HepG2 (cell line): Measurements from ENCODE around the gene CISD2. TPM values are rescaled to one million over a fixed set of nuclear protein-coding genes. Genes with fewer than 3 reads are reported as not detected.

ENCODE experiments used
- BORCS8-MEF2B ChIP-seq: sonication (generic); formaldehyde crosslinking; IDR thresholded peaks from 2 replicates; pipeline ENCODE4 v1.8.0; 2022; ENCODE audit warnings: mild to moderate bottlenecking, missing genetic modification reagents
- DRAP1 ChIP-seq: IDR thresholded peaks from 2 replicates; pipeline ENCODE4 v1.6.1; 2016; ENCODE audit warnings: missing genetic modification reagents, missing compliant biosample characterization
- ETS1 ChIP-seq: sonication (generic); formaldehyde crosslinking; IDR thresholded peaks from 2 replicates; pipeline ENCODE4 v1.4.0; 2020; ENCODE audit warnings: missing genetic modification reagents
- FOXC1 ChIP-seq: sonication (generic); formaldehyde crosslinking; IDR thresholded peaks from 2 replicates; pipeline ENCODE4 v1.8.0; 2022; ENCODE audit warnings: mild to moderate bottlenecking, missing genetic modification reagents, borderline replicate concordance
- HDAC6 ChIP-seq: fragments of 200-600 bp; sonication (generic); IDR thresholded peaks from 2 replicates; pipeline ENCODE4 v1.7.0; 2017; ENCODE audit warnings: mild to moderate bottlenecking, antibody characterized with exemption, low read length, low read depth
- MIER3 ChIP-seq: IDR thresholded peaks from 2 replicates; pipeline ENCODE4 v1.6.1; 2016; ENCODE audit warnings: missing compliant biosample characterization, borderline replicate concordance
- NR3C1 ChIP-seq: sonication (generic); formaldehyde crosslinking; IDR thresholded peaks from 2 replicates; pipeline ENCODE4 v1.4.0; 2020; ENCODE audit warnings: missing genetic modification reagents
- RXRB ChIP-seq: IDR thresholded peaks from 2 replicates; pipeline ENCODE4 v1.6.1; 2016; ENCODE audit warnings: borderline replicate concordance, missing genetic modification reagents, missing compliant biosample characterization
- SIX1 ChIP-seq: sonication (generic); formaldehyde crosslinking; IDR thresholded peaks from 2 replicates; pipeline ENCODE4 v1.4.0; 2020; ENCODE audit warnings: missing genetic modification reagents, borderline replicate concordance
- SNAI1 ChIP-seq: sonication (generic); formaldehyde crosslinking; IDR thresholded peaks from 2 replicates; pipeline ENCODE4 v1.5.0; 2020; ENCODE audit warnings: mild to moderate bottlenecking, missing genetic modification reagents, borderline replicate concordance
- TCF12 ChIP-seq, 2 experiments: fragments of 450-650 bp in 1 of 2; sonication (generic) in 1 of 2; formaldehyde crosslinking in 1 of 2; IDR thresholded peaks; 2 replicates each; pipeline versions ENCODE4 v1.6.1 to v1.8.0; 2017 to 2022; ENCODE audit warnings: antibody characterized with exemption in 1 of 2, mild to moderate bottlenecking in 1 of 2, missing genetic modification reagents in 1 of 2, moderate library complexity in 1 of 2
- TEF ChIP-seq: sonication (generic); formaldehyde crosslinking; IDR thresholded peaks from 2 replicates; pipeline ENCODE4 v1.5.0; 2020; ENCODE audit warnings: missing genetic modification reagents
- U2AF1 ChIP-seq: fragments of 200-400 bp; formaldehyde crosslinking; optimal IDR thresholded peaks from 2 replicates; pipeline ENCODE3; 2017; ENCODE audit warnings: mild to moderate bottlenecking, low read depth, low read length
- ZFP36L2 ChIP-seq: sonication (generic); formaldehyde crosslinking; IDR thresholded peaks from 2 replicates; pipeline ENCODE4 v1.4.0; 2020; ENCODE audit warnings: missing genetic modification reagents
- ZNF3 ChIP-seq: IDR thresholded peaks from 2 replicates; pipeline ENCODE4 v1.7.0; 2017; ENCODE audit warnings: inconsistent platforms
- ZNF383 ChIP-seq: sonication (generic); formaldehyde crosslinking; IDR thresholded peaks from 2 replicates; pipeline ENCODE4 v1.4.0; 2020; ENCODE audit warnings: missing genetic modification reagents, mild to moderate bottlenecking, borderline replicate concordance
- ZNF776 ChIP-seq: sonication (generic); formaldehyde crosslinking; IDR thresholded peaks from 2 replicates; pipeline ENCODE4 v1.4.0; 2020; ENCODE audit warnings: mild to moderate bottlenecking, missing genetic modification reagents
- polyA plus RNA-seq, 8 experiments: library from polyadenylated mRNA; depleted of rRNA in 3 of 8; stranded (reverse) in 7 of 8; unstranded in 1 of 8; fragments of >200 nt; fragmentation: Illumina TruSeq in 4 of 8; extraction: Trizol in 4 of 8; gene quantifications; 2 replicates each; pipeline versions ENCODE4 v1.2.1 to v1.2.3, GENCODE V29; 2011 to 2016; ENCODE audit warnings: low read depth in 4 of 8, missing spikeins in 1 of 8, mixed read lengths in 1 of 8; ENCODE audit not compliant: insufficient read depth in 1 of 8
- total RNA-seq, 5 experiments: library from RNA; depleted of rRNA; stranded (reverse); fragments of >200 nt; fragmentation: Illumina TruSeq; extraction: Trizol; gene quantifications; 2 replicates each; pipeline ENCODE4 v1.2.3, GENCODE V29; 2016; ENCODE audit warnings: low read depth in 1 of 5
- TF ChIP-seq, protein P1 (sequence below): sonication (generic); formaldehyde crosslinking; conservative IDR thresholded peaks from 2 replicates; pipeline ENCODE4 v1.4.0; 2020; ENCODE audit warnings: mild to moderate bottlenecking, missing genetic modification reagents, moderate library complexity
- TF ChIP-seq, protein P2 (sequence below), 2 experiments: fragments of 450-650 bp in 1 of 2; sonication (generic) in 1 of 2; formaldehyde crosslinking; IDR thresholded peaks; 2 replicates each; pipeline versions ENCODE4 v1.5.0 to v1.8.0; 2020 to 2022; ENCODE audit warnings: mild to moderate bottlenecking in 1 of 2, missing genetic modification reagents in 1 of 2
- TF ChIP-seq, protein P3 (sequence below): IDR thresholded peaks from 2 replicates; pipeline ENCODE4 v1.6.1; 2012; ENCODE audit warnings: inconsistent platforms

The CISD2 gene
- total and polyA plus RNA-seq, 2 of the 13 experiments (the other 11 are each of a cell fraction or from before 2014, with no cell fraction given), result 24.5 to 37.7 TPM

- TF ChIP-seq, protein P1, sequence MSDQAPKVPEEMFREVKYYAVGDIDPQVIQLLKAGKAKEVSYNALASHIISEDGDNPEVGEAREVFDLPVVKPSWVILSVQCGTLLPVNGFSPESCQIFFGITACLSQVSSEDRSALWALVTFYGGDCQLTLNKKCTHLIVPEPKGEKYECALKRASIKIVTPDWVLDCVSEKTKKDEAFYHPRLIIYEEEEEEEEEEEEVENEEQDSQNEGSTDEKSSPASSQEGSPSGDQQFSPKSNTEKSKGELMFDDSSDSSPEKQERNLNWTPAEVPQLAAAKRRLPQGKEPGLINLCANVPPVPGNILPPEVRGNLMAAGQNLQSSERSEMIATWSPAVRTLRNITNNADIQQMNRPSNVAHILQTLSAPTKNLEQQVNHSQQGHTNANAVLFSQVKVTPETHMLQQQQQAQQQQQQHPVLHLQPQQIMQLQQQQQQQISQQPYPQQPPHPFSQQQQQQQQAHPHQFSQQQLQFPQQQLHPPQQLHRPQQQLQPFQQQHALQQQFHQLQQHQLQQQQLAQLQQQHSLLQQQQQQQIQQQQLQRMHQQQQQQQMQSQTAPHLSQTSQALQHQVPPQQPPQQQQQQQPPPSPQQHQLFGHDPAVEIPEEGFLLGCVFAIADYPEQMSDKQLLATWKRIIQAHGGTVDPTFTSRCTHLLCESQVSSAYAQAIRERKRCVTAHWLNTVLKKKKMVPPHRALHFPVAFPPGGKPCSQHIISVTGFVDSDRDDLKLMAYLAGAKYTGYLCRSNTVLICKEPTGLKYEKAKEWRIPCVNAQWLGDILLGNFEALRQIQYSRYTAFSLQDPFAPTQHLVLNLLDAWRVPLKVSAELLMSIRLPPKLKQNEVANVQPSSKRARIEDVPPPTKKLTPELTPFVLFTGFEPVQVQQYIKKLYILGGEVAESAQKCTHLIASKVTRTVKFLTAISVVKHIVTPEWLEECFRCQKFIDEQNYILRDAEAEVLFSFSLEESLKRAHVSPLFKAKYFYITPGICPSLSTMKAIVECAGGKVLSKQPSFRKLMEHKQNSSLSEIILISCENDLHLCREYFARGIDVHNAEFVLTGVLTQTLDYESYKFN (CRISPR knock-in tag), result peak; percentile 33
- TF ChIP-seq HDAC6, result no peak
- TF ChIP-seq TEF (CRISPR knock-in tag), result 0 out of 2 replicates have a peak, but pooled peaks have one; percentile 43
- 0 out of 2 replicates have a peak, but pooled peaks have one; percentile 37 for TF ChIP-seq ZNF3 (CRISPR knock-in tag)
- no peak for TF ChIP-seq TCF12 (IDR thresholded peaks at IDR 0.05)
- TF ChIP-seq TCF12 (CRISPR knock-in tag; IDR thresholded peaks at IDR 0.05), result peak; percentile 79; the same call in 1 of the 2 replicates
- no peak for TF ChIP-seq ZFP36L2 (CRISPR knock-in tag)
- 0 out of 2 replicates have a peak, but pooled peaks have one; percentile 37 for TF ChIP-seq MIER3 (CRISPR knock-in tag)
- peak; percentile 75; the same call in 1 of the 2 replicates for TF ChIP-seq FOXC1 (CRISPR knock-in tag)
- TF ChIP-seq ZNF776 (CRISPR knock-in tag), result 0 out of 2 replicates have a peak, but pooled peaks have one; percentile 51
- TF ChIP-seq NR3C1 (CRISPR knock-in tag), result no peak
- no peak for TF ChIP-seq ZNF383
- TF ChIP-seq DRAP1 (CRISPR knock-in tag), result peak; percentile 73
- TF ChIP-seq SIX1, result no peak; the same call in 1 of the 2 replicates
- TF ChIP-seq RXRB, result no peak
- no peak for TF ChIP-seq U2AF1
- TF ChIP-seq ETS1, result 0 out of 2 replicates have a peak, but pooled peaks have one; percentile 5
- TF ChIP-seq SNAI1 (CRISPR knock-in tag), result peak; percentile 74; the same call in 1 of the 2 replicates
- TF ChIP-seq, protein P2, sequence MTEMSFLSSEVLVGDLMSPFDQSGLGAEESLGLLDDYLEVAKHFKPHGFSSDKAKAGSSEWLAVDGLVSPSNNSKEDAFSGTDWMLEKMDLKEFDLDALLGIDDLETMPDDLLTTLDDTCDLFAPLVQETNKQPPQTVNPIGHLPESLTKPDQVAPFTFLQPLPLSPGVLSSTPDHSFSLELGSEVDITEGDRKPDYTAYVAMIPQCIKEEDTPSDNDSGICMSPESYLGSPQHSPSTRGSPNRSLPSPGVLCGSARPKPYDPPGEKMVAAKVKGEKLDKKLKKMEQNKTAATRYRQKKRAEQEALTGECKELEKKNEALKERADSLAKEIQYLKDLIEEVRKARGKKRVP (CRISPR knock-in tag; IDR thresholded peaks at IDR 0.05), result 0 out of 4 replicates have a peak, but pooled peaks of 1 of the 2 experiments have one; percentile 47
- peak; percentile 30; the same call in 1 of the 2 replicates for TF ChIP-seq BORCS8-MEF2B (CRISPR knock-in tag)
- TF ChIP-seq, protein P3, sequence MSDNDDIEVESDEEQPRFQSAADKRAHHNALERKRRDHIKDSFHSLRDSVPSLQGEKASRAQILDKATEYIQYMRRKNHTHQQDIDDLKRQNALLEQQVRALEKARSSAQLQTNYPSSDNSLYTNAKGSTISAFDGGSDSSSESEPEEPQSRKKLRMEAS, result peak; percentile 80
These were observed 40.9 kb upstream of the CISD2 start (continued) for GRCh38 chr4:102827674-102828496.
